ENCODE measurements around the gene GOLT1A.
A peak's percentile ranks its signal among the peaks of the same experiment; 100 is the strongest.

Gene GOLT1A

GRCh38 chr1:204198348-204199340 is 15.1 kb downstream of the GOLT1A start:
- intact Hi-C loops (cut with micrococcal nuclease) = no loop called here
- H3K9me3 Mint-ChIP-seq = no peaks in the 10 kb centered on the region
- H3K36me3 Mint-ChIP-seq (ENCODE audit: low read depth) = no peaks in the 10 kb centered on the region
- no peak overlapping the region for H3K27ac Mint-ChIP-seq
- no peaks in the 10 kb centered on the region for H3K4me1 Mint-ChIP-seq (ENCODE audit: low read depth)
- no peak overlapping the region for H3K4me3 Mint-ChIP-seq
- peaks cover 19% of the 10 kb centered on the region for H3K27me3 Mint-ChIP-seq

DNA sequence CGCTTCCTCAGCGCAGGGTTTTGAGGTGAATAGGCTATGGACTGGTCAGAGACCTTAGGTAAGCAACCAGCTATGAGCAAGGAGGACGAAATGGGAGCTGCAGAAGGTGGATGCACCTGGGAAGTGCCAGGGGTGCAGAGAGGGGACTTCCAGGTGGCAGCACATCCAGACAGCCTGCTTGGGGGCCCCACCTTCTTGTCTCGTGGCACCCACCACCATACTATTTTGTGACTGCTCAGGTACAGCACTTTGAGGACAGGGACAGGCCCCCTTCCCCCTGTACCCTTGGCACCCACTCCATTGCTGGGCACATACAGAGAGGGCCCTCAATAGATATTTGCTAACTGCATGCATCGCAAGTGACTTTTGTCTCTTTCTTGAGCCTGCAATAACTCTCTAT is 16.7 kb downstream of the GOLT1A start:
- H3K4me3 Mint-ChIP-seq = no peak overlapping the region
- H3K27ac Mint-ChIP-seq = no peak overlapping the region
- H3K36me3 Mint-ChIP-seq (ENCODE audit: low read depth) = no peaks in the 10 kb centered on the region
- intact Hi-C loops (cut with micrococcal nuclease) = no loop called here
- H3K27me3 Mint-ChIP-seq = peaks cover 20% of the 10 kb centered on the region
- no peaks in the 10 kb centered on the region for H3K4me1 Mint-ChIP-seq (ENCODE audit: low read depth)
- H3K9me3 Mint-ChIP-seq = no peaks in the 10 kb centered on the region

DNA sequence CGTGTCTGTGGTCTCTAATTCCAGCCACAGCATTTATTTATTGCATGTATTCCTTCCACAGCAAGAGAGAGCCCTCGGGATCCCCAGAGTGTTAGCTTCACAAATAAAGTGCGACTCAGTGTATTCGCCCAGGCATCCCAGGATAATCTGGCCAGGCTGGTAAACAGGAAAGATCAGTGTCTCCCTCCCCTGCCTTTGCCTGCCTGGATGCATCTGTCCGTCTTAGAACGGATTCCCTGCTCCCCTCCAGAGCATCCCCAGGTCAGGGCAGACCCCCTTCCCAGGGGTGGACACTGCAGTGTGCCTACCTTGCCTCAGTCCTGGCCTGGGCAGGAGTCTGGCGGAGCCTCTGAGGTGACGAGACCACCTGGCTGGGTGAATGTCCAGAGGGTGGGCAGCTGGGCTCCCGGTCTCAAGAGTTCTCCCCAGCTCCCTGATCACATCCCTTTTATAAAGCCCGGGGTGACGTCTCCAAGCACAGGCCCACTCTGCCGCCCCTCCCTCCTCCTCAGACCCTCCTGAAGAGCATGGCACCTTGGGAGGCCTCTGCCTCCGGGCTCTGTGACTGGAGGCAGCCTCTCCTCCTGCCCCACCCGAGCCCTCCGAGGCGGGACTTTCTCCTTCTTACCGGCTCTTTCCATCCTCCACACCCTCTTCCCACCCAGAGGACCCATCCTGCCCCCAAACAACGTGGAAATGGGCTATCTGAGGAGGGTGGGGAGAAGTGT is 17.6 kb downstream of the GOLT1A start, which contains the start of gene KISS1:
TSS of gene KISS1 (minus strand) at position 424 of the 728 bp plus-strand sequence. CDS start 3,615 bp downstream, outside the sequence.
- no peaks in the 10 kb centered on the region for H3K36me3 Mint-ChIP-seq (ENCODE audit: low read depth)

DNA sequence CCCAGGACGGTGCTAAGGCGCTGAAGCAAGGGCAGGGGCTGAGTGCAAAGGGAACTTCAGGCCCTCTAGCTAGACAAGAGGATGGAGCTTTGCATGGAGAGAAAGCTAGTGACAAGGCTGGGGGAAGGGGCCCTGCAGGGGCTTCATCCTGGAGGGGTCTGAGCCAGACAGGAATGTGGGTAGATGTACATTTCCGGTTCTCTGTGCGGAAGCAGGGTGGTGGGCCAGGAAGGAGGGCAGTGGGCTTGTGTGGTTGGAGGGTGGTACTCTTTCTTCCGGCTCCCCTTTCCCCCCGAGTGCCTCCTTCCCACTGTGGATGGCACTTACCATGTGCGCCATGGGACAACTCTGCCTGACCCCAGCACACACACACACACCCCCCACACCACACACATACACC is 19.0 kb downstream of the GOLT1A start:
- Mint-ChIP-seq H3K4me1 (ENCODE audit: low read depth) (no peaks in the 10 kb centered on the region), H3K36me3 (ENCODE audit: low read depth) (no peaks in the 10 kb centered on the region), H3K9me3 (no peaks in the 10 kb centered on the region), H3K27ac (no peak overlapping the region), H3K4me3 (no peak overlapping the region), H3K27me3 (peaks cover 25% of the 10 kb centered on the region)
- intact Hi-C loops (cut with micrococcal nuclease) = no loop called here

More for the DNA sequence above, 17.6 kb downstream of the GOLT1A start, which contains the start of gene KISS1:
- H3K4me3 Mint-ChIP-seq = no peak within 1 kb of the TSS
- intact Hi-C loops (cut with micrococcal nuclease) = no loop called here
- no peak within 1 kb of the TSS for H3K27ac Mint-ChIP-seq
- no peaks in the 10 kb centered on the region for H3K4me1 Mint-ChIP-seq (ENCODE audit: low read depth)
- peaks cover 25% of the 10 kb centered on the region for H3K27me3 Mint-ChIP-seq
- no peaks in the 10 kb centered on the region for H3K9me3 Mint-ChIP-seq

DNA sequence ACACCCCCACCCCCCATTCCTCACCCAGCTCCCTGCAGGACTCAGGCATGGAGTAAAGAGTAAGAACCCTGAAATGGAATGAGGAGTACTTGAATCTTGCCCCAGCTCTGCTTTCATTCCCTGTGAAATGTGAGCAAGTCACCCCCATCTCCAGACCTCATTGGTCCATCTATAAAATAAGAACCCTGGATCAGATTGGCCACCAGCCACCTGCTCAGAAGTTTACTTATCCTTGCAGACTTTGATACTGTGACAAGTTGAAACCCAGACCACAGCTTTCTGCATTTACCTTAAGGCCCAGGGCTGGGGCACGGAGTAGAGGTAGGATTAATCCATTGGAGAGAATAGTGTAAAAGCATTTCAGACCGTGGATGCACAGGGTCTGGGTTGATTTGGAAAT is 19.7 kb downstream of the GOLT1A start:
- H3K9me3 Mint-ChIP-seq = no peaks in the 10 kb centered on the region
- intact Hi-C loops (cut with micrococcal nuclease) = no loop called here
- H3K4me3 Mint-ChIP-seq = no peak overlapping the region
- no peak overlapping the region for H3K27ac Mint-ChIP-seq
- peaks cover 5% of the 10 kb centered on the region for H3K4me1 Mint-ChIP-seq (ENCODE audit: low read depth)
- peaks cover 31% of the 10 kb centered on the region for H3K27me3 Mint-ChIP-seq
- H3K36me3 Mint-ChIP-seq (ENCODE audit: low read depth) = no peaks in the 10 kb centered on the region

DNA sequence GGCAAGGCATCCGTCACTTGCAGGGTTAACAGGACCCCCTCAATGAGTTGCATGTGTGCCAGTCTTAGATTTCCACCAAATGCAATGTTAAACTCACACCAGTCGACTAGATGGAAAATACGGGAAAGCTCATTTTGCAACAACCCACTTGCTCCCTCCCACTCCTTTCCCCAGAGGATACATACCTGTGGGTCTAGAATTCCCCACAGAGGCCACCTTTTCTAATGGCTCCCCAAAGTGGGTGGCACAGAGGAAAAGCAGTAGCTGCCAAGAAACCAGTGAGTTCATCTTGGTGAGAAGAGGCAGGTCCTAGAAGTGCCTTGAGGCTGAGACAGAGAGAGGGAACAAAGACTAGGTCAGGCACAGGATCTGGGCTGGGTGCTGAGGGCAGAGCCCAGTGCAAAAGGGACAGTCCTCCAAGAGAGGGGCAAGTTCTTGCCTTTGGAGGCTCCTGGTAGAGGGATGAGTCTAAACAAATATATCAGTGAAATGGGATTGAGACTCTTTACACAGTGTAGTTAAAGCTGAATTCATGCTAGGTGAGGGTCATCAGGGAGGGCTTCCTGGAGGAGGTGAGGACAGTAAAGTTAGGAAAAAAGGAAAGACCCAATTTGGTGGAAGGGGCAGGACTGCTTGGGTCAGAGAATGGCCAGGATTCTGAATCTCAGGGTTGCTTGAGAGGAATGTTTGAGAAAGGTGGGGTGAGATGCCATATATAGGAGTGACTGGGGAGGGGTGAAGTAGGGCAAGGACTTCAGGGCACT is 21.0 kb downstream of the GOLT1A start:
- Mint-ChIP-seq H3K27me3 (peaks cover 45% of the 10 kb centered on the region), H3K27ac (no peak overlapping the region)
- intact Hi-C loops (cut with micrococcal nuclease) = no loop called here

DNA sequence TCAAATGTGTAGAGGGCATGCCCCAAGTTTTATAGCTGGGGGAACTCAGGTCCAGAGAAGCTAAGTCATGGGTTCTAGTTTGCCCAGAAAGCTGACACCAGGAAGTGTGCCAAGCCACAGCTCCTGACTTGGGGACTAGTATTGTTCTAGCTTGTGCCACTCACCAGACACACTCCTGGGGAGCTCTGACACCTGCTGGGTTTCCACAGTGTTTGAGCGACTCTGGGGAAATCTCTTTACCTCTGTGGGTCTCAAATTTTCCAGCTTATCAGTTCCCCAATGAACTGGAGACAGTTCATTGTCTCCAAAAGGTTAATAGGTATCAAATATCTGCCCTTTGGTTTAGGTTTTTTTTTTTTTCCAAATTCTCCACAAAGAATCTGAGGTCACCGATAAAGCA is 21.7 kb downstream of the GOLT1A start:
- H3K27me3 Mint-ChIP-seq = peaks cover 50% of the 10 kb centered on the region
- H3K27ac Mint-ChIP-seq = no peak overlapping the region
- no peaks in the 10 kb centered on the region for H3K36me3 Mint-ChIP-seq (ENCODE audit: low read depth)
- H3K4me1 Mint-ChIP-seq (ENCODE audit: low read depth) = peaks cover 6% of the 10 kb centered on the region
- no peaks in the 10 kb centered on the region for H3K9me3 Mint-ChIP-seq
- intact Hi-C loops (cut with micrococcal nuclease) = no loop called here
- no peak overlapping the region for H3K4me3 Mint-ChIP-seq

More for the DNA sequence above, 21.0 kb downstream of the GOLT1A start:
- Mint-ChIP-seq H3K36me3 (ENCODE audit: low read depth) (no peaks in the 10 kb centered on the region), H3K9me3 (no peaks in the 10 kb centered on the region), H3K4me1 (ENCODE audit: low read depth) (peaks cover 6% of the 10 kb centered on the region), H3K4me3 (no peak overlapping the region)

- H3K4me3 Mint-ChIP-seq = no peak overlapping the region
- H3K36me3 Mint-ChIP-seq (ENCODE audit: low read depth) = no peaks in the 10 kb centered on the region
- peaks cover 53% of the 10 kb centered on the region for H3K27me3 Mint-ChIP-seq
- no peak overlapping the region for H3K27ac Mint-ChIP-seq
- H3K4me1 Mint-ChIP-seq (ENCODE audit: low read depth) = peaks cover 6% of the 10 kb centered on the region
- intact Hi-C loops (cut with micrococcal nuclease) = no loop called here
- H3K9me3 Mint-ChIP-seq = no peaks in the 10 kb centered on the region
Measured at GRCh38 chr1:204191456-204191855, 22.3 kb downstream of the GOLT1A start.

DNA sequence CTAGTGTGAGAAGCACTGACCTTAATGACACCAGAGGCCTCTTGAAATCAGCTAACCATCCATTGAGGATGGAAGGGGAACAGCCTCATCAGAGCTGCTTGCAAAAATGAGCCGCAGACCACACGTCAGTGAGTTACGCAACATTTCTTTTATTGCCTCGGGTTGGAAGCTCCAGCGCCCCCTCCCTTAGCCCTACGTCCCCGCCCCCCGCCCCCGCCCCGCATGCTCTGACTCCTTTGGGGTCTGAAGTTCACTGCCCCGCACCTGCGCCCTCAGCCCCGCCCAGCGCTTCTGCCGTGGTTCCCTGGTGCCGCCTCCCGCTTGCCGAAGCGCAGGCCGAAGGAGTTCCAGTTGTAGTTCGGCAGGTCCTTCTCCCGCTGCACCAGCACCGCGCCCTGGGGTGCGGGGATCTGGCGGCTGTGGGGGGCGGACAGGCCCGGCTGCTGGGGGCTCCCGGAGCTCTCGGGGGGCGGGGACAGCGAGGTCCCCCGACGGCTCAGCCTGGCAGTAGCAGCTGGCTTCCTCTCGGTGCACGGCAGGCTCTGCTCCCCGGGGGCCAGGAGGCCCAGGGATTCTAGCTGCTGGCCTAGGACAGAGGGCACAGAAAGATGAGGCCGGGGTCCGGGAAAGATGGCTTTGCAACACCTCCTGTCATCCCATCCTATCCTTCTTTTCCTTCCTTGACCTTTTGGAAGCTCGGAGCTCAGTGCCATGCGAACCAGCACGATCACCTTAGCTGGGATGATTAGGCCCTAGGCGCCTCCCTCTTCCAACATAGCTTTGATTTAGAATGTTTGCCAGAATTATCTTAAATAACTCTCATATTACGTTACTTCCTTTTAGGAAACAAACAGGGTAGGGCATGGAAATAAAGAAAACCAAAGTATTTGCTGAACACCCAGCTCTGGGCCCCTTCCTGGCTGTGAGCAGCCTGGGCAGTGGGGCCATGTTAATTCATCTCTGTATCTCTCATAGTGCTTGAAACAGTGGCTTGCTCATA is 23.3 kb downstream of the GOLT1A start:
- peaks cover 52% of the 10 kb centered on the region for H3K27me3 Mint-ChIP-seq
- H3K4me3 Mint-ChIP-seq = peak overlapping the region; percentile 53
- H3K27ac Mint-ChIP-seq = no peak overlapping the region
- intact Hi-C loops (cut with micrococcal nuclease) = no loop called here
- H3K4me1 Mint-ChIP-seq (ENCODE audit: low read depth) = peaks cover 6% of the 10 kb centered on the region
- H3K9me3 Mint-ChIP-seq = no peaks in the 10 kb centered on the region
- no peaks in the 10 kb centered on the region for H3K36me3 Mint-ChIP-seq (ENCODE audit: low read depth)

- H3K4me1 Mint-ChIP-seq (ENCODE audit: low read depth) = peaks cover 6% of the 10 kb centered on the region
- intact Hi-C loops (cut with micrococcal nuclease) = no loop called here
- no peaks in the 10 kb centered on the region for H3K9me3 Mint-ChIP-seq
- H3K4me3 Mint-ChIP-seq = no peak overlapping the region
- H3K27ac Mint-ChIP-seq = no peak overlapping the region
- H3K36me3 Mint-ChIP-seq (ENCODE audit: low read depth) = no peaks in the 10 kb centered on the region
- H3K27me3 Mint-ChIP-seq = peaks cover 45% of the 10 kb centered on the region
Measured at GRCh38 chr1:204188959-204189639, 24.7 kb downstream of the GOLT1A start.

GRCh38 chr1:204186597-204186996 is 27.2 kb downstream of the GOLT1A start:
- Mint-ChIP-seq H3K27ac (no peak overlapping the region), H3K4me1 (ENCODE audit: low read depth) (peaks cover 9% of the 10 kb centered on the region), H3K27me3 (peaks cover 36% of the 10 kb centered on the region), H3K9me3 (no peaks in the 10 kb centered on the region), H3K4me3 (no peak overlapping the region), H3K36me3 (ENCODE audit: low read depth) (no peaks in the 10 kb centered on the region)
- intact Hi-C loops (cut with micrococcal nuclease) = no loop called here

GRCh38 chr1:204181116-204181515 is 32.7 kb downstream of the GOLT1A start:
- H3K9me3 Mint-ChIP-seq = no peaks in the 10 kb centered on the region
- no peak overlapping the region for H3K4me3 Mint-ChIP-seq
- intact Hi-C loops (cut with micrococcal nuclease) = no loop called here
- peaks cover 13% of the 10 kb centered on the region for H3K4me1 Mint-ChIP-seq (ENCODE audit: low read depth)
- no peak overlapping the region for H3K27ac Mint-ChIP-seq
- no peaks in the 10 kb centered on the region for H3K36me3 Mint-ChIP-seq (ENCODE audit: low read depth)
- peaks cover 8% of the 10 kb centered on the region for H3K27me3 Mint-ChIP-seq
